T47D (cell line): ENCODE measurements around the gene CAPZA2.

Experiments used
- DNase-seq, 2 experiments: peaks; one replicate each; pipeline versions ENCODE4 v3.0.0 to v3.0.0-alpha.2; 2011 to 2012; ENCODE audit warnings: low read depth in 1 of 2, low spot score in 1 of 2
- JUND ChIP-seq: IDR thresholded peaks from 2 replicates; pipeline ENCODE4 v1.6.1; 2012; ENCODE audit warnings: low read depth
- in situ Hi-C: cut with HindIII; loops from 2 replicates; pipeline ENCODE4 v1.10.0; 2016; ENCODE audit warnings: low sequenced_read_pairs, low pct_unique_long_range_greater_than_20kb

CAPZA2 gene

DNA sequence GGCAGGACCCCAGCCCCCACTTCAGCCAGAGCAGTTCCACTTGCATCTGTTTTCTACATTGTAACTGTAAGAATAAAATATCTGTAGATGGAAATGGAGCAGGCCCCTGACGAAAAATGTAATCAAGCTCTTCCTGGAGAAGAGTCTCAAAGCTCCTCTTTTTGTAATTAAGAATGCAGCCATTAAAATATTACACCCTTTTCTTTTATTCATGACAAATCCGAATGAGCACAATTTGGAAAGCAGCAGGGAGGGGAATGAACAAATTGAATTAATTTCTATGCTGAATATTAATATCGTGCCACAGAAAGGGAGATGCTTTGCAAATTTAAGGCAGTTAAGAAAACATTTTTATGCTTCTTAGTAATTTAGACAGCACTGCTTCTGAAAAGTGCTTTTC lies 24.8 kb upstream of the CAPZA2 start:
- TF ChIP-seq JUND: no peak
- no peak for DNase-seq
- in situ Hi-C loops: no loop called here

DNA sequence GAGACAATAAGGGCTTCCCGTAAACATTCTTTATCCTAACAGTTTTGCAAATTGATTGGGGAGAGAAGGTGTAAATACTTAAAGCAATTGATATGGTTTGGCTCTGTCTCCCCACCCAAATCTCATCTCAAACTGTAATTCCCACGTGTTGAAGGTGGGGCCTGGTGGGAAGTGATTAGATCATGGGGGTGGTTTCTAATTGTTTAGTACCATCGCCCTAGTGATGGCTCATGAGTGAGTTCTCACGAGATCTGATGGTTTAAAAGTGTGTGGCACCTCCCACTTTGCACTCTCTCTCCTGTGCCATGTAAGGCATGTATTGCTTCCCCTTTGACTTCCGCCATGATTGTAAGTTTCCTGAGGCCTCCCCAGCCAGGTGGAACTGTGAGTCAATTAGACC lies 22.1 kb upstream of the CAPZA2 start:
- DNase-seq: no peak
- no peak for TF ChIP-seq JUND
- in situ Hi-C loops: no loop called here

DNA sequence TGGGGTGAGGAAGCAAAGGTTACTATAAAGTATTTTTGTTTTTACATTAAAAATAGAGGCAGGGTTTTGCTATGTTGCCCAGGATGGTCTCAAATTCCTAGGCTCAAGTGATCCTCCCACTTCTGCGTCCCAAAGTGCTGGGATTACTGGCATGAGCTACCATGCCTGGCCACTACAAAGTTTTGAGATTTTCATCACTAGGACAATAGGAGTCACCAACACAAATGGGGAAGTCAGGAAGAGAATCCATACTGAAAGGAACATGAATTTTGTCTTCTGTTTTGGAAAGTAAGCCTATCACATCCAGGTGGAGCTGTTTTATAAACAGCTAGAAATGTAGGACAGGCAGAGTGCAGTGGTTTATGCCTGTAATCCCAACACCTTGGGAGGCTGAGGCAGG lies 20.0 kb upstream of the CAPZA2 start:
- DNase-seq: peak in 1 of 2 experiments; percentile 1
- in situ Hi-C loops: no loop called here
- TF ChIP-seq JUND: no peak

DNA sequence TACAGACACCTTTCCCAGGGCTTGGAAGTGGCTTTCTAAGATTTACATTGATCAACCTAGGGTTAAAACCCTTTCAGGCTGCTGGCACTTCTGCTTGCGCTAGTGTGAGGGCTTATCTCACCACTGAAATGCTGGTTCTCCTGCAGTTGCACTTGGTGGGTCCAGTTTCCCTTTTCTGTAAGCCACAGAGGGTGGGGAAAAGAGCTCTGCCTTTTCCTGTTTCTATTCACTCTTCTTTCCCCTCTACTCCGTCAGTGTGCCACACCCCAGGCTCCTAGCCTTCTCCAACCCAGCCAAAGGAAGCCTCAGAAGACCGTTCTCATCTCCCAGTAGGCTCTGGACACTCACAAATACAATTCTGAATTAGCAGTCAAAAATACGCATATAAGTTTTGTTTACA lies 19.0 kb upstream of the CAPZA2 start:
- in situ Hi-C loops: no loop called here
- DNase-seq: no peak
- TF ChIP-seq JUND: no peak

DNA sequence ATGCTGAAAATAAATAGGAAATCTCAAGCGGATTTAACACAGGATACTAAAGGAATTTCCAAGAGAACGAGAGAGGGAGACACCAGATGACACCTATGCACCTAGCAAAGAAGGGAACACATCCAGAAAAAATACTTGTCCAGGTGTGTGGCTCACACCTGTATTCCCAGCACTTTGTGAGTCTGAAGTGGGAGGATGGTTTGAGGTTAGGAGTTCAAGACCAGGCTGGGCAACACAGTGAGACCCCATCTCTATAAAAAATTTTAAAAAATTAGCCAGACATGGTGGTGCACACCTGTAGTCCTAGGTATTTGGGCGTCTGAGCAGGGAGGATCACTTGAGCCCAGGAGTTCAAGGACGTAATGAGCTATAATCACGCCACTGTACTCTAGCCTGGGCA lies 11.2 kb upstream of the CAPZA2 start:
- in situ Hi-C loops: no loop called here
- TF ChIP-seq JUND: no peak
- DNase-seq: no peak

DNA sequence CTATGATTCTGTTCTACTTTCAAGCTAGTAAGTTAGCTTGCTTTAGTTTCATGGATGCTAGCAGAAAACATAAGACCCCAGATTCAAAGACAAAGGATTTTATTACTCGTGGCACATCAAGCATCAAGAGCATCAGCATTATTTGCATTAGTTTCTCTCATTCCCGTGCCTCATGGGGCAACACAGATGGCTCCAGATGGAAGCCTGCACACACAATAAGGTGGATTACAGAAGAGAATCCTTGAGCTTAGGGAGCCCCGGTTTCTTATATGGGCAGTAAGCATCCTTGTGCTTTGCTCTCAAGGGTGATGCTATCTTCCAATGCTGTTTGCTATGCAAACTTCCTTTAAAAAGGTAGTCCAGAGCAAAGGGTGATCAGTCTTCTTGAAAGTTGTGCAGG lies 10.7 kb upstream of the CAPZA2 start:
- DNase-seq: peak in 1 of 2 experiments; percentile 6
- no peak for TF ChIP-seq JUND

DNA sequence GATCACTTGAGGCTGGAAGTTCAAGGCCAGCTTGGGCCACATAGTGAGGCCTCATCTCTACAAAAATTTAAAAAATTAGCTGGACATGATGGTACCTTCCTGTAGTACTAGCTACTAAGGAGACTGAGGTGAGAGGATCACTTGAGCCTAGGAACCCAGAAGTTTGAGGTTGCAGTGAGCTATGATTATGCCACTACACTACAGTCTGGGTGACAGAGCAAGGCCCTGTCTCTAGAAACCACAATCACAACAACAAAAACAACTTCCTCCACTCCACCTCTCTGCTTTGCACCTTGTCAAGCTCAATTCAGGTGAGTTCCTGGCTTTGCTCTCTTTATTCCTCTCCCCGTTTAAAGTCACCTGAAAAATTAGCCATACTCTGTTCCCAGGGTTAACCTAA lies 8.3 kb upstream of the CAPZA2 start:
- in situ Hi-C loops: no loop called here
- TF ChIP-seq JUND: no peak
- DNase-seq: no peak

More for the DNA sequence above, 10.7 kb upstream of the CAPZA2 start:
- in situ Hi-C loops: no loop called here

DNA sequence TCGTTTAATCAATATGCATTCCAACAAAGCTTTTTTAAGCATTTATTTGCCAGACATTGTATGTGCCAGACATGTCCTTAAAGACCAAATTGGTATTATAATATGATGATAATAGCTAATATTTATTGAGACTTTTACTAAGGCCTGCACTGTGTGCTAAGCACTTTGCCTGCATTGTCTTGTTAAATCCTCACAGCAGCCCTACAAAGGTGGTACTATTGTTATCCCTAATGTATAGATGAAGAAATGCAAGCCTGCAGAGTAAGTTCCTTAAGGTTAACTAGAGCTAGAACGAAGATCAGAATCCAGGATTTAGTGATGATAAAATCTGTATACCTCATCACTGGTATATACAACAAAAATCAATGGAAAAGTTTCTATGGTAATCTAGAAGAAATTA lies 5.3 kb upstream of the CAPZA2 start:
- DNase-seq: no peak
- no peak for TF ChIP-seq JUND
- in situ Hi-C loops: no loop called here

DNA sequence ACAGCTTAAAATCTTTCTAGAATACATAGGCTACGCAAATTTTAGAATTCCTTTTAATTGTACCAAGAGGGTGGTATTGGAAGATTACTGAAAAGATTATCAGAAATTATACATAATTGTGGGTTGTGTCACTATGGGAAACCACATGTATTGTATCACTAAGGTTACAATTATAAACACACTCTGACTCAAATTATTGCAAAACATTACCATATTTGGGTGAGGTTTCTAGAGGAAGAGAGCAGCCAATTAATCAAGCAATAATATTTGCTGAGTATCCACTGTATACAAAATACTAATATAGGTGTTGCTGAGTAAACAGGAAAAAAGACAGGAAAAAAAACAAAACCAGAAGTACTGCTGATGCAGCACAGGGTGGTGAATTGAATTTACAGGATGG lies 3.1 kb upstream of the CAPZA2 start:
- DNase-seq: no peak
- in situ Hi-C loops: no loop called here

DNA sequence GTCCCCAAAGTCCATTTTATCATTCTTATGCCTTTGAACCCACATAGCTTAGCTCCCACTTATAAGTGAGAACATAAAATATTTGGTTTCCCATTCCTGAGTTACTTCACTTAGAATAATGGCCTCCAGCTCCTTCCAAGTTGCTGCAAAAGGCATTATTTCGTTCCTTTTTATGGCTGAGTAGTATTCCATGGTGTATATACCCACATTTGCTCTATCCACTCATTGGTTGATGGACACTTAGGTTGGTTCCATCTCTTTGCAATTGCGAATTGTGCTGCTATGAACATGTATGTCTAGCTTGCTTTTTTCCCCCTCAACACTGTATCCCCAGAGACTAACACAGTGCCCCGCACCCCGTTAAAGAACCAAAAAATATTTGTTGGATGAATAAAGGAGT lies 670 bp upstream of the CAPZA2 start:
- no peak for DNase-seq
- in situ Hi-C loops: no loop called here
- no peak for TF ChIP-seq JUND

More for the DNA sequence above, 3.1 kb upstream of the CAPZA2 start:
- TF ChIP-seq JUND: no peak

DNA sequence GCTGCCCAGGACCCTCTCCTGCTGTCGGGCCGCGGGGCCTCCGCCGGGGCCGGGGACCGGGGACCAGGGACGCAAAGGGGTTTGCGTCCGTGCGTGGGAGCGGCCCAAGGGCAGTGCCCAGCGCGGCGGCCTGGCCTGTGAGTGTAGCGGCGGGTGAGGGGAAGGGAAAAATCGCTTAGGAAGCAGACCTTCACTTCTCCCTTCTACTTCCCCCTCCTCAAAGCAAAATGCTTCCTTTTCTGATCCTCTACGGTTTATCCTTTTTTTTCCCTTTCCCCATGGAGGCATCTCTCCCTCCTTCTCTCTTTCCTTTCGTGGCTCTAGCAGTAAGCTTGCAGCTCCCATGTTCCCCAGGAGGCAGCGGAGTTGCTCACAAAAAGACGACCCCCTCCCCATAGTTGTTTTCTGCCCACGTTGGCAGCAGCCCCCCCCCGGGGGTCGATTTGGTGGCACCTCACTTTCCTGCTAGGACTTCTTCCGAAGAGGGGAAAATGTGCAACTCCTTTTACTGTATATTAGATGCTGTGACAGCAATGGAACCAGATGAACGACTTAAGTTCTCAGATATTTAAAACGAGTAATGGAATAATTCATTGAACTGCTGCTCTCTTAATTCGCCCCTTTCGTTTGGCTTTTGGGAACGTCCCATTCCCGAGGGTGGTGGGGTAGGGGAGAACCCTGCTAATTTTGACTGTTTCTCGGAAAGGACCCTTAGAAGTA lies 724 bp downstream of the CAPZA2 start:
- peak in 1 of 2 experiments; percentile 12 for DNase-seq
- in situ Hi-C loops: no loop called here

DNA sequence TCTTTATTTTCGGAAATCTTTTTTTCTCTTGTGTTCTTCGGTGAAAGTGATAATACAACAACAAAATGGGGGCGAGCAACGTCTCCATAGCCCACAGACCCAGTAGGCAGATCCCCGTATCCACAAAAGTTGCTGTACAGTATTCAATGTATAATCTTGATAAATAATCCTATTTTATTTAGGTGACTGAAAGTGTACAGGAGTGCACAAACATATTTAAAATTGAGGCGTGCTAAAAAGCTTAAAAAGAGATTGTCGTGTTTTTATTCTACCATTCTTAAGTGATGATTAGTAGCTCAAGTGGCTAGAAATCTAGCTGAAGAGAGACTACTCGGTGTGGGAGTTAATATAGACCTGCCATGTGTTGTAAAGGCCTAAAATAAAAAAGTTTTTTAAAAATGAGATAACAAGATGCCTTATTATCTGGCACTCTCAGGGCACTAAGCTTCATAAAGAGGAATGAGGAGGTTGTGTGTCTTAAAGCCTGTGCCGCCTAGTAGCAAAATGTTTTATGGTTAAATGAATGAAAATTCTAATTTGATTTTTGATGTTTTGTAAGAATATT lies 1.6 kb downstream of the CAPZA2 start:
- in situ Hi-C loops: no loop called here
- TF ChIP-seq JUND: no peak
- DNase-seq: no peak

More for the DNA sequence above, 724 bp downstream of the CAPZA2 start:
- no peak for TF ChIP-seq JUND

DNA sequence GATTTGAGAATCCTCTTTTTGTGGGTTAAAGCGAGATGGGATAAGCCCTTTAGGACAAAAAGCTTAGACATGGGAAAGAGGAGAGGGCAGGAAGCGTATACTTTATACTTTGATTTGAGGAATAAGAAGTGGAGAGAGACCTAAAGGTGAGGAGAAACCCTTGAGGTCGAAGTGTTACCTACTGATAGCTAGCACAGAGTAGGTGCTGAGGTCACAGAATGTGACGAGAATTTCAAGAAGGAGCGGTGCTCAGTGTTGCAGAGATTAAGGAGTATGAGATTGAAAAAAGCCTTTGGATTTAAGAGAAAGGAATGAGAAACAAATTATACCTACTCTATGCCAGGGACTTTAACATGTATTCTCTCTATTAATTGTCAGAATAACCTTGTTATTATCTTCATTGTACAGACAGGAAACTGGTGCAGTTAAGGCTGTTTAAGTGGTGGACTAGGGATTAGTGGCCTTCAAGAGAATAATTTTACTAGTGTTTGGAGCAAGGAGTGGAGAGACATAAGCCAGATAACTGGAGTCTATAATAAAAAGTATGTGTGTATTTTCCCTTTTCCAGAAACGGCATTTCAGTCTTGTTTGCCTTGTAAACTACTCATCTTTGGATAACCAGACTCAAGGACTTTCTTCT lies 8.8 kb downstream of the CAPZA2 start:
- no peak for DNase-seq
- in situ Hi-C loops: no loop called here
- TF ChIP-seq JUND: no peak
